K562 (cell line): Measurements from ENCODE around the gene CAPN5. TPM values are rescaled to one million over a fixed set of nuclear protein-coding genes. Genes with fewer than 3 reads are reported as not detected.

Source experiments
- polyA plus RNA-seq, 8 experiments: library from polyadenylated mRNA; depleted of rRNA in 4 of 8; stranded (reverse) in 5 of 8; unstranded in 3 of 8; fragments of >200 nt; fragmentation: Nextera tagmentation in 2 of 8; fragmentation: Illumina TruSeq in 1 of 8; extraction: Ambion mirVana in 2 of 8; extraction: Trizol in 1 of 8; gene quantifications; 2 replicates each; pipeline versions ENCODE4 v1.2.1 to v1.2.3, GENCODE V29; 2011 to 2014; ENCODE audit warnings: inconsistent platforms in 1 of 8, missing spikeins in 1 of 8
- total RNA-seq, 7 experiments: library from RNA; depleted of rRNA in 6 of 7; stranded (reverse); fragments of >200 nt in 6 of 7; fragmentation: Illumina TruSeq in 2 of 7; extraction: Trizol in 2 of 7; gene quantifications; 2 replicates each; pipeline versions ENCODE4 v1.2.1 to v1.2.3, GENCODE V29; 2011 to 2021; ENCODE audit warnings: low replicate concordance in 1 of 7

CAPN5 gene
- total and polyA plus RNA-seq, 9 of the 15 experiments (the other 6 are each of a cell fraction or from before 2014, with no cell fraction given), result 0.04 to 0.44 (median 0.14) TPM; not detected in 2

Other genes starting within 250 kb of the CAPN5 start
- gene ACER3, start 206.1 kb upstream of the CAPN5 start, total RNA-seq (2014; rRNA removed), result 5.6 and 7.5 TPM in 2 replicates
- 9.5 and 13.3 TPM in 2 replicates for gene ACER3, start 206.1 kb upstream of the CAPN5 start, total RNA-seq (2014; rRNA removed; fragmentation: Illumina TruSeq; extraction: Trizol)
- gene ACER3, start 206.1 kb upstream of the CAPN5 start, total RNA-seq (2015; rRNA removed; fragmentation: Illumina TruSeq; extraction: Trizol), result 8.6 and 10.3 TPM in 2 replicates
- gene ACER3, start 206.1 kb upstream of the CAPN5 start, total RNA-seq (2021), result 10.5 and 13.1 TPM in 2 replicates
- 18.7 and 23.8 TPM in 2 replicates for gene ACER3, start 206.1 kb upstream of the CAPN5 start, polyA plus RNA-seq (2011; rRNA removed)
- 8.2 and 11.3 TPM in 2 replicates for gene ACER3, start 206.1 kb upstream of the CAPN5 start, polyA plus RNA-seq (2014; fragmentation: Illumina TruSeq; extraction: Trizol)
- 1 to 10 TPM; 2.0 to 3.0 TPM for gene ACER3, start 206.1 kb upstream of the CAPN5 start, polyA plus RNA-seq (2014; fragmentation: Nextera tagmentation; extraction: Ambion mirVana)
- gene ACER3, start 206.1 kb upstream of the CAPN5 start, polyA plus RNA-seq (2014; rRNA removed), result 6.1 and 6.2 TPM in 2 replicates
- gene B3GNT6, start 32.6 kb upstream of the CAPN5 start, total RNA-seq (2014; rRNA removed), result not detected in 2 replicates
- not detected in 2 replicates for gene B3GNT6, start 32.6 kb upstream of the CAPN5 start, total RNA-seq (2014; rRNA removed; fragmentation: Illumina TruSeq; extraction: Trizol)
- gene B3GNT6, start 32.6 kb upstream of the CAPN5 start, total RNA-seq (2015; rRNA removed; fragmentation: Illumina TruSeq; extraction: Trizol), result not detected in 2 replicates
- not detected in 2 replicates for gene B3GNT6, start 32.6 kb upstream of the CAPN5 start, total RNA-seq (2021)
- gene B3GNT6, start 32.6 kb upstream of the CAPN5 start, polyA plus RNA-seq (2011; rRNA removed), result 0.03 and 0.04 TPM in 2 replicates
- gene B3GNT6, start 32.6 kb upstream of the CAPN5 start, polyA plus RNA-seq (2014; fragmentation: Illumina TruSeq; extraction: Trizol), result not detected in 2 replicates
- not detected for gene B3GNT6, start 32.6 kb upstream of the CAPN5 start, polyA plus RNA-seq (2014; fragmentation: Nextera tagmentation; extraction: Ambion mirVana)
- not detected in 2 replicates for gene B3GNT6, start 32.6 kb upstream of the CAPN5 start, polyA plus RNA-seq (2014; rRNA removed)
- not detected in 2 replicates for gene OMP, start 35.9 kb downstream of the CAPN5 start, total RNA-seq (2014; rRNA removed)
- gene OMP, start 35.9 kb downstream of the CAPN5 start, total RNA-seq (2014; rRNA removed; fragmentation: Illumina TruSeq; extraction: Trizol), result not detected in 2 replicates
- not detected in 2 replicates for gene OMP, start 35.9 kb downstream of the CAPN5 start, total RNA-seq (2015; rRNA removed; fragmentation: Illumina TruSeq; extraction: Trizol)
- not detected in 2 replicates for gene OMP, start 35.9 kb downstream of the CAPN5 start, total RNA-seq (2021)
- not detected in 2 replicates for gene OMP, start 35.9 kb downstream of the CAPN5 start, polyA plus RNA-seq (2011; rRNA removed)
- gene OMP, start 35.9 kb downstream of the CAPN5 start, polyA plus RNA-seq (2014; fragmentation: Illumina TruSeq; extraction: Trizol), result not detected in 2 replicates
- gene OMP, start 35.9 kb downstream of the CAPN5 start, polyA plus RNA-seq (2014; fragmentation: Nextera tagmentation; extraction: Ambion mirVana), result not detected
- gene OMP, start 35.9 kb downstream of the CAPN5 start, polyA plus RNA-seq (2014; rRNA removed), result not detected in 2 replicates
- gene MYO7A, start 61.3 kb downstream of the CAPN5 start, total RNA-seq (2014; rRNA removed), result 0.04 and 0.09 TPM in 2 replicates
- 0.04 TPM in 1 of 2 replicates, not detected in the other for gene MYO7A, start 61.3 kb downstream of the CAPN5 start, total RNA-seq (2014; rRNA removed; fragmentation: Illumina TruSeq; extraction: Trizol)
- gene MYO7A, start 61.3 kb downstream of the CAPN5 start, total RNA-seq (2015; rRNA removed; fragmentation: Illumina TruSeq; extraction: Trizol), result 0.07 TPM in 1 of 2 replicates, not detected in the other
- 0.07 and 0.11 TPM in 2 replicates for gene MYO7A, start 61.3 kb downstream of the CAPN5 start, total RNA-seq (2021)
- gene MYO7A, start 61.3 kb downstream of the CAPN5 start, polyA plus RNA-seq (2011; rRNA removed), result 0.10 and 0.14 TPM in 2 replicates
- gene MYO7A, start 61.3 kb downstream of the CAPN5 start, polyA plus RNA-seq (2014; fragmentation: Illumina TruSeq; extraction: Trizol), result 0.03 and 0.06 TPM in 2 replicates
- under 1 TPM in 1 of 2 experiments, not detected in 1; 0.01 TPM for gene MYO7A, start 61.3 kb downstream of the CAPN5 start, polyA plus RNA-seq (2014; fragmentation: Nextera tagmentation; extraction: Ambion mirVana)
- 0.11 TPM in 1 of 2 replicates, not detected in the other for gene MYO7A, start 61.3 kb downstream of the CAPN5 start, polyA plus RNA-seq (2014; rRNA removed)
- not detected in 2 replicates for gene GDPD4, start 234.7 kb downstream of the CAPN5 start, total RNA-seq (2014; rRNA removed)
- 0.40 TPM in 1 of 2 replicates, not detected in the other for gene GDPD4, start 234.7 kb downstream of the CAPN5 start, total RNA-seq (2014; rRNA removed; fragmentation: Illumina TruSeq; extraction: Trizol)
- gene GDPD4, start 234.7 kb downstream of the CAPN5 start, total RNA-seq (2015; rRNA removed; fragmentation: Illumina TruSeq; extraction: Trizol), result not detected in 2 replicates
- not detected in 2 replicates for gene GDPD4, start 234.7 kb downstream of the CAPN5 start, total RNA-seq (2021)
- not detected in 2 replicates for gene GDPD4, start 234.7 kb downstream of the CAPN5 start, polyA plus RNA-seq (2011; rRNA removed)
- gene GDPD4, start 234.7 kb downstream of the CAPN5 start, polyA plus RNA-seq (2014; fragmentation: Illumina TruSeq; extraction: Trizol), result not detected in 2 replicates
- gene GDPD4, start 234.7 kb downstream of the CAPN5 start, polyA plus RNA-seq (2014; fragmentation: Nextera tagmentation; extraction: Ambion mirVana), result not detected
- gene GDPD4, start 234.7 kb downstream of the CAPN5 start, polyA plus RNA-seq (2014; rRNA removed), result not detected in 2 replicates